Uterus (tissue), 4 donors: Measurements from ENCODE around the gene NTN5. TPM values are rescaled to one million over a fixed set of nuclear protein-coding genes. Genes with fewer than 3 reads are reported as not detected.
"Not testable (repeated sequence)": the region's sequence is repeated elsewhere in the genome, so short reads cannot be mapped to it uniquely, and the experiment has no call there.

Source experiments
- DNase-seq, 2 donors: peaks; one replicate each; pipeline ENCODE4 v3.0.0-alpha.2; 2019 to 2020
- H3K27ac ChIP-seq, 2 donors: fragments of 200-600 bp; sonication (generic); 1 replicate in 1 of 2; 2 replicates in 1 of 2; pipeline ENCODE4 v1.5.1; 2016 to 2018
- H3K27me3 ChIP-seq, 2 donors: fragments of 200-600 bp; sonication (generic); one replicate each; pipeline ENCODE4 v1.5.1; 2018 to 2019; ENCODE audit warnings: control low read depth in 1 of 2
- H3K36me3 ChIP-seq, 2 donors: fragments of 200-600 bp; sonication (generic); one replicate each; pipeline ENCODE4 v1.5.1; 2019; ENCODE audit warnings: control low read depth in 1 of 2
- H3K4me1 ChIP-seq, 2 donors: fragments of 200-600 bp; sonication (generic); one replicate each; pipeline ENCODE4 v1.5.1; 2018 to 2019; ENCODE audit warnings: control low read depth in 1 of 2
- H3K4me3 ChIP-seq, 2 donors: fragments of 200-600 bp; sonication (generic); 1 replicate in 1 of 2; 2 replicates in 1 of 2; pipeline ENCODE4 v1.5.1; 2018 to 2019; ENCODE audit warnings: mild to moderate bottlenecking in 1 of 2
- H3K9me3 ChIP-seq, 2 donors: fragments of 200-600 bp; sonication (generic); one replicate each; pipeline ENCODE4 v1.5.1; 2019; ENCODE audit warnings: control low read depth in 1 of 2
- POLR2A ChIP-seq, 2 donors: fragments of 450-650 bp; IDR thresholded peaks; one replicate each; pipeline ENCODE4 v1.6.1; 2016; ENCODE audit warnings: antibody characterized with exemption in 2 of 2, mild to moderate bottlenecking in 1 of 2, moderate library complexity in 1 of 2
- intact Hi-C: fragments of 100-400 bp; cut with DNase I; formaldehyde crosslinking; loops from one replicate; pipeline ENCODE4 v1.15.1; 2023; ENCODE audit warnings: low total_unique reads
- total RNA-seq, 4 donors: library from RNA; depleted of rRNA in 3 of 4; stranded (reverse); fragments of >200 nt in 3 of 4; gene quantifications; one replicate each; pipeline versions ENCODE4 v1.1.0 to v1.2.4, GENCODE V29; 2014 to 2023
- TF ChIP-seq, protein P1 (sequence below), 4 experiments: fragments of 200-600 bp in 2 of 4; fragments of 450-650 bp in 2 of 4; sonication (generic) in 2 of 4; IDR thresholded peaks; one replicate each; pipeline ENCODE4 v1.5.1; 2016 to 2019; ENCODE audit warnings: antibody characterized with exemption in 4 of 4, mild to moderate bottlenecking in 2 of 4, moderate library complexity in 1 of 4
- donor health status: DM: yes; HTN: yes; CAD: no.

NTN5 gene
- total RNA-seq, 4 donors from 2014 or later: 1.1 to 4.1 TPM; not detected in 2

DNA sequence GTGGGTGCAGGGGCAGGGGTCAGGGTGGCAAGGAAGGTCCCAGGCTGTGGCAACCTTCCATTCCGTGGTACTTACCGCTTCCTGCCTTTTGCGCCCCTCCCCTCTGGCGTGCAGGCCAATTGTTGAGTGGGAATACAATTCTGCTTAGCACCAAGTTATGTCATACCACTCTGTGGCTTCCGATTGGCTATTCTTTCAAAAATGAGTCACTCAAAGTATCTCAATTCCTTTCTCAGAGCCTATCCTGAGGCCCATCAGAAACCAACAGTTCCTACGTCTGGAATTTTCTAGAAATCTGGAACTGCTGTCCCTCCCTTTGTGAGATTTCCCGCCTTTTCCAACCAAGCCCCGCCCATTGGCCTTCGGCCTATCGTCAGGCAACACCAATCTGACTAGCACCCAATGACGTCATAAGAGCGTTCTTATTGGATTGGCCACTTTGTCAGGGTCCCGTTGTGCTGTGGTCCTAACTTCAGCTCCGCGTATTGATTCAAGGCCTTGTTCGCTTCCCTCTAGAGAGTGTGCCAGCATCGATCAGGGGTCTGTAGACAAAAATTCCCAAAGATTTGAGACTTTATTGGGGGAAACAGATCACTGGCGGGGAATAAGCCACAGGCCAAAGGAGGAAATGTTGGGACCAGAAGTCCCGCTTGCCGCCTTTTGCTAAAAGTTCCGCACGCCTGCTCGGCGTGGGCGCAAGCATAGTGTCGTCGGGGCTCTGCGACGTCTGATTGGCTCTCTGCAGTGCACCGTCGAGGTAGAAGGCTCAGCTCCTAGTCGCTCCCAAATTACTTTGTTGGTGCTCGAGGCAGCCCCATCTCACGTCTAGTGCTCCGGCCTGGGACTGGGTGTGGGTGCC, 11.7 kb downstream of the NTN5 start:
- Histone ChIP-seq H3K27me3 (no peaks in the 10 kb centered on the region), H3K9me3 (no peaks in the 10 kb centered on the region), H3K4me1 (no peaks in the 10 kb centered on the region), H3K36me3 (no peaks in the 10 kb centered on the region), H3K27ac (peak overlapping the region; percentile 22 to 44), H3K4me3 (no peak overlapping the region)
- intact Hi-C loops: no loop called here
- peak; percentile 87 to 88 for DNase-seq
- no peak for TF ChIP-seq POLR2A (IDR thresholded peaks at IDR 0.05)
- TF ChIP-seq, protein P1, sequence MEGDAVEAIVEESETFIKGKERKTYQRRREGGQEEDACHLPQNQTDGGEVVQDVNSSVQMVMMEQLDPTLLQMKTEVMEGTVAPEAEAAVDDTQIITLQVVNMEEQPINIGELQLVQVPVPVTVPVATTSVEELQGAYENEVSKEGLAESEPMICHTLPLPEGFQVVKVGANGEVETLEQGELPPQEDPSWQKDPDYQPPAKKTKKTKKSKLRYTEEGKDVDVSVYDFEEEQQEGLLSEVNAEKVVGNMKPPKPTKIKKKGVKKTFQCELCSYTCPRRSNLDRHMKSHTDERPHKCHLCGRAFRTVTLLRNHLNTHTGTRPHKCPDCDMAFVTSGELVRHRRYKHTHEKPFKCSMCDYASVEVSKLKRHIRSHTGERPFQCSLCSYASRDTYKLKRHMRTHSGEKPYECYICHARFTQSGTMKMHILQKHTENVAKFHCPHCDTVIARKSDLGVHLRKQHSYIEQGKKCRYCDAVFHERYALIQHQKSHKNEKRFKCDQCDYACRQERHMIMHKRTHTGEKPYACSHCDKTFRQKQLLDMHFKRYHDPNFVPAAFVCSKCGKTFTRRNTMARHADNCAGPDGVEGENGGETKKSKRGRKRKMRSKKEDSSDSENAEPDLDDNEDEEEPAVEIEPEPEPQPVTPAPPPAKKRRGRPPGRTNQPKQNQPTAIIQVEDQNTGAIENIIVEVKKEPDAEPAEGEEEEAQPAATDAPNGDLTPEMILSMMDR (IDR thresholded peaks at IDR 0.05): no peak

DNA sequence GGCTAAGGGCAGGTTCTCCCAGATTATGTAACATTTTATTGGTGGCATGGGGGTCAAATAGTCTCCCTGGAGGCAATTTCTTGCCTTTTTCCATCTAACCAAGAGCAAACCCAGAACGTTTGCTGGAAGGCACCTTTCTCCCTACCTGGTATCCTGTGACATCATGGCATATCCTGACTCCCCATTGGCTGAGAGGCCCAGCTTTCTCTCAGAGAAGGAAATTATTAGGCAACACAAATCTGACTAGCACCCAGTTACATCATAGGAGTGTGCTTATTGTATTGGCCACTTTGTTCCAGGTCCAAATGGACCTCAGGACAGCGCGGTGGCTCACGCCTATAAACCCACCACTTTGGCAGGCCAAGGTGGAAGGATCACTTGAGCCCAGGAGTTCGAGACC, 13.0 kb downstream of the NTN5 start:
- no peaks in the 10 kb centered on the region for H3K36me3 ChIP-seq
- no peak for TF ChIP-seq POLR2A (IDR thresholded peaks at IDR 0.05)
- TF ChIP-seq, protein P1 (IDR thresholded peaks at IDR 0.05): no peak
- H3K9me3 ChIP-seq: no peaks in the 10 kb centered on the region
- H3K27ac ChIP-seq: no peak overlapping the region
- no peak for DNase-seq
- no peak overlapping the region for H3K4me3 ChIP-seq
- no peaks in the 10 kb centered on the region for H3K27me3 ChIP-seq
- intact Hi-C loops: no loop called here
- H3K4me1 ChIP-seq: no peaks in the 10 kb centered on the region

DNA sequence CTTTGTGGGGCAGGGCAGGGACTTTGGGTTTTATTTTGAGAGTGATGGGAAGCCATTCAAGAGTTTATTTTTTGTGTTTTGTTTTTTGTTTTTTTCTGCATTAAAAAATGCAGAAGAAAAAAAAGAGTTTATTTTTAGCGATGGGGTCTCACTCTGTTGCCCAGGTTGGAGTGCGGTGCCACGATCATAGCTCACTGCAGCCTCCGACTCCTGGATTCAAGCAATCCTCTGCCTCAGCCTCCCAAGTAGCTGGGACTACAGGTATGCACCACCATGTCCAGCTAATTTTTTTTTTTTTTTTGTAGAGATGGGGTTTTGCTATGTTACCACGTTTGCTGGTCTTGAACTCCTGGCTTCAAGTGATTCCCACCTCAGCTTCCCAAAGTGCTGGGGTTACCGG, 14.3 kb downstream of the NTN5 start:
- H3K36me3 ChIP-seq: no peaks in the 10 kb centered on the region
- H3K4me1 ChIP-seq: no peaks in the 10 kb centered on the region
- no peak for DNase-seq
- H3K4me3 ChIP-seq: no peak overlapping the region
- H3K27ac ChIP-seq: no peak overlapping the region
- intact Hi-C loops: no loop called here
- TF ChIP-seq, protein P1 (IDR thresholded peaks at IDR 0.05): no peak
- no peak for TF ChIP-seq POLR2A (IDR thresholded peaks at IDR 0.05)
- H3K27me3 ChIP-seq: no peaks in the 10 kb centered on the region
- no peaks in the 10 kb centered on the region for H3K9me3 ChIP-seq

DNA sequence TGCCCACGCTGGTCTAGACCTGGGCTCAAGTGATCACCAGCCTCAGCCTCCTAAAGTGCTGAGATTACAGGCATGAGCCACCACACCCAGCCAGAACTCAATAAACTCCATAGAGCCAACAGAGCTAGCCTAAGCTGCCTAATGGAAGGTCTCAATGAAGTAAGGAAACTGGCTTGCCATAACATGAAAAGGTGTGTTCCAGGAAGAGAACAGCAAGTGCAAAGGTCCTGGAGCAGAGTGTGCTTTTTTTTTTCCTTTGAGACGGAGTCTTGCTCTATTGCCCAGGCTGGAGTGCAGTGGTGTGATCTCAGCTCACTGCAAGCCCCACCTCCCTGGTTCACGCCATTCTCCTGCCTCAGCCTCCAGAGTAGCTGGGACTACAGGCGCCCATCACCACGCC, 15.0 kb downstream of the NTN5 start:
- intact Hi-C loops, DNase-seq, H3K27me3 ChIP-seq, H3K36me3 ChIP-seq, H3K4me3 ChIP-seq, H3K4me1 ChIP-seq, H3K9me3 ChIP-seq, H3K27ac ChIP-seq: not testable (repeated sequence)

DNA sequence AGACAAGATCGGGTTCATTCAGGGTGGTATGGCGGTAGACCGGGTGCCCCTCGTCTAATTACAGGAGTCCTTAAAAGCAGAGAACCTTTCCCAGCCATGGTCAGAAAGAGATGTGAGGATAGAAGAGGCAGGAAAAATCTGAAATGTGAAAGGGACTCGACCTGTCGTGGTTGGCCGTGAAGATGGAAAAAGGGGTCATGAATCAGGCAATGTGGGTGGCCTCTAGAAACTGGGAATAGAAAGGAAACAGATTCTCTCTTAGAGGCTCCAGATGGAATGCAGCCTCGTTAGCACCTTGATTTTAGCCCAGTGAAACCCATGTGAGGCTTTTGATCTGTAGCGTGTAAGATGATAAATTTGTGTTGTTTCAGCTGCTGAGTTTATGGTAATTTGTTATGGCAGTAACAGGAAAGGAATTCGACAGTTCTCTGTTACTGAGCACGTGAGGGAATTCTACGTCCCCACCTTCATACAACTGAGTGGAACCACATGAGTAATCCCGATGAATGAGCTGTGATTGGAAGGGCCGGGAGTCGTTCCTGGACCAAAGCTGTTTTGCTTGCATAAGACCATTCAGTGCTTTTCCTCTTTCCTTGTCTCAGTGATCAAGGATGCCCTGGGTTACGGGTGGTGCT, 15.9 kb downstream of the NTN5 start:
- Histone ChIP-seq H3K4me1 (no peaks in the 10 kb centered on the region), H3K27ac (no peak overlapping the region)
- intact Hi-C loops: no loop called here

More for the DNA sequence above, 15.9 kb downstream of the NTN5 start:
- TF ChIP-seq POLR2A (IDR thresholded peaks at IDR 0.05): no peak
- TF ChIP-seq, protein P1 (IDR thresholded peaks at IDR 0.05): no peak
- Histone ChIP-seq H3K27me3 (no peaks in the 10 kb centered on the region), H3K36me3 (no peaks in the 10 kb centered on the region), H3K4me3 (no peak overlapping the region), H3K9me3 (no peaks in the 10 kb centered on the region)
- no peak for DNase-seq
